ENCODE data around the gene ORM1. TPM values are rescaled to one million over a fixed set of nuclear protein-coding genes. Genes with fewer than 3 reads are reported as not detected.
"Not testable (repeated sequence)": the region's sequence is repeated elsewhere in the genome, so short reads cannot be mapped to it uniquely, and the experiment has no call there.

Gene ORM1
- total RNA-seq, 1 donor from 2014 or later: not detected

GRCh38 chr9:114333718-114334117 is 10.8 kb downstream of the ORM1 start:
- not testable (repeated sequence) for H3K4me3 Mint-ChIP-seq; H3K9me3 Mint-ChIP-seq; H3K27me3 Mint-ChIP-seq (ENCODE audit: low read depth); H3K4me1 Mint-ChIP-seq; H3K36me3 Mint-ChIP-seq (ENCODE audit: low read depth); H3K27ac Mint-ChIP-seq (ENCODE audit: unreplicated experiment); DNase-seq (ENCODE audit: low read depth, low spot score)

DNA sequence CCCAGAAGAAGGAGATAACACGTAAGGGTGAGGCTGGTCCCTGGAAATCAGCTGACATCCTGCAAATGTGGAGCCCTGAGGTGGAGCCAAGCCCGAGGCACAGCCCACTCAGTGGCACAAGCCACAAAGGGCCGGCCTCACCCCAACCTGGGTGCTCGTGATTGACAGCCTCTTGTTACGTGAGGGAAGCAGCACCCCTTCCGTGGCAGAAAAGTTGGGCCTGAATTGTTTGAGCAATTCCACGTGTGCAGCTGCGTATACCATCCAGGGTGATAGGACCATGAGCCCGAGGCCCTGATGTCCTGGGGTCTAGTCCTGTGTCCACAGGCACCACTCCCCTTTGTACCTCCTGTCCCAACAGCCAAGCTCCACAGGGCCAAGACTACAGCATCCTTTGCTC is 11.6 kb downstream of the ORM1 start:
- H3K27ac Mint-ChIP-seq (ENCODE audit: unreplicated experiment): no peak overlapping the region
- no peaks in the 10 kb centered on the region for H3K4me1 Mint-ChIP-seq
- no peaks in the 10 kb centered on the region for H3K27me3 Mint-ChIP-seq (ENCODE audit: low read depth)
- no peak for TF ChIP-seq CTCF (conservative IDR thresholded peaks at IDR 0.05)
- no peaks in the 10 kb centered on the region for H3K9me3 Mint-ChIP-seq
- peaks cover 3% of the 10 kb centered on the region for H3K36me3 Mint-ChIP-seq (ENCODE audit: low read depth)
- no peak for DNase-seq (ENCODE audit: low read depth, low spot score)
- no peak overlapping the region for H3K4me3 Mint-ChIP-seq

DNA sequence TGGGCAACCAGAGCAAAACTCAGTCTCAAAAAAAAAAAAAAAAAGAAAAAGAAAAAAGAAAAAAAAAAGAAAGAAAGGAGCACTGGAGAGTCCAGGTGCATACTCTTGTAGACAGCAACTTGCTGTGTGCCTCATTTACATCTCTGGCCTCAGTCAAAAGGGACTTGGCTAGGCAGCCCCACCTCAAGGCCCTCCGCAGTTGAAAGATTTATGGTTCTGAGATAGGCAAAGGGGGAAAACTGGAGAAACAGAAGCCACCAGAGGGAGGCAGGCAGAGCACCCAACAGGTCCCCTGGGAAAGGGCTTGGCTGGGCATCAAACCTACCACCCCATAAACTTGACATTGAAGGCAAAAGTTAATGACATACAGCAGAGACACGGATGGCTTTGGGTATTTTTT is 12.8 kb downstream of the ORM1 start:
- H3K4me3 Mint-ChIP-seq: no peak overlapping the region
- no peaks in the 10 kb centered on the region for H3K9me3 Mint-ChIP-seq
- H3K27me3 Mint-ChIP-seq (ENCODE audit: low read depth): no peaks in the 10 kb centered on the region
- H3K27ac Mint-ChIP-seq (ENCODE audit: unreplicated experiment): no peak overlapping the region
- no peak for TF ChIP-seq CTCF (conservative IDR thresholded peaks at IDR 0.05)
- no peak for DNase-seq (ENCODE audit: low read depth, low spot score)
- peaks cover 3% of the 10 kb centered on the region for H3K36me3 Mint-ChIP-seq (ENCODE audit: low read depth)
- no peaks in the 10 kb centered on the region for H3K4me1 Mint-ChIP-seq

DNA sequence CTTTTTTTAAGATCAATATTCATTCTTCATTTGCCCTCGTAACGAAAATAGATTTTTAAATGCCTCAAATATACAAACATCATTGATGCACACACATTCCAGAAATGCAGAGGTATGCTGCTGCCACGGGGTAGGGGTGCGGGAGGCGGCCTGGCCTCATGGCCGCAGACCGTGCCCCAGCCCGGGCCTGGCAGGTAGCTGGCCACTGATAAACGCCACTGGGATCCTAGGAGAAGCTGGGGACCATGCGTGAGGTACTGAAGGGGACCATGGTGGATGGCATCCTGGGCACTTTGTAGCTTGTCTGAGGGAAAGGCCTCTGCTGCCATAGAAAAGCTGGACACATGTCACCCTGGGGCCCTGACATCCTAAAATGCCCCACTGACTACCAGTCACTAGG is 13.3 kb downstream of the ORM1 start:
- no peak for TF ChIP-seq CTCF (conservative IDR thresholded peaks at IDR 0.05)
- no peak for DNase-seq (ENCODE audit: low read depth, low spot score)
- Mint-ChIP-seq H3K4me1 (no peaks in the 10 kb centered on the region), H3K27me3 (ENCODE audit: low read depth) (no peaks in the 10 kb centered on the region), H3K36me3 (ENCODE audit: low read depth) (peaks cover 3% of the 10 kb centered on the region), H3K9me3 (no peaks in the 10 kb centered on the region), H3K4me3 (no peak overlapping the region), H3K27ac (ENCODE audit: unreplicated experiment) (no peak overlapping the region)

GRCh38 chr9:114336699-114337395 is 13.9 kb downstream of the ORM1 start:
- Mint-ChIP-seq H3K4me3 (no peak overlapping the region), H3K27me3 (ENCODE audit: low read depth) (no peaks in the 10 kb centered on the region), H3K27ac (ENCODE audit: unreplicated experiment) (no peak overlapping the region), H3K36me3 (ENCODE audit: low read depth) (peaks cover 3% of the 10 kb centered on the region), H3K4me1 (no peaks in the 10 kb centered on the region), H3K9me3 (no peaks in the 10 kb centered on the region)
- DNase-seq (ENCODE audit: low read depth, low spot score): no peak
- TF ChIP-seq CTCF (conservative IDR thresholded peaks at IDR 0.05): no peak

GRCh38 chr9:114338187-114338586 is 15.3 kb downstream of the ORM1 start:
- H3K4me1 Mint-ChIP-seq: no peaks in the 10 kb centered on the region
- H3K27ac Mint-ChIP-seq (ENCODE audit: unreplicated experiment): no peak overlapping the region
- H3K9me3 Mint-ChIP-seq: no peaks in the 10 kb centered on the region
- no peak for DNase-seq (ENCODE audit: low read depth, low spot score)
- peaks cover 3% of the 10 kb centered on the region for H3K36me3 Mint-ChIP-seq (ENCODE audit: low read depth)
- H3K4me3 Mint-ChIP-seq: no peak overlapping the region
- TF ChIP-seq CTCF (conservative IDR thresholded peaks at IDR 0.05): no peak
- H3K27me3 Mint-ChIP-seq (ENCODE audit: low read depth): no peaks in the 10 kb centered on the region
